Keratinocyte (primary cell): ENCODE data around the gene TP53BP2. TPM values are rescaled to one million over a fixed set of nuclear protein-coding genes. Genes with fewer than 3 reads are reported as not detected.

Source experiments
- DNase-seq: peaks from one replicate; pipeline ENCODE4 v3.0.0-alpha.2; 2011; ENCODE audit warnings: low read depth, missing footprints, low spot score
- FAIRE-seq: peaks from 2 replicates; lab custom pipeline; 2011; peaks lifted over from hg19 to GRCh38; lab: Jason Lieb, UNC
- H2AFZ ChIP-seq: 2 replicates; pipeline ENCODE4 v1.6.0; 2012; ENCODE audit warnings: low read length, control low read depth, inconsistent platforms; ENCODE audit not compliant: control insufficient read depth
- H3K27ac ChIP-seq: 2 replicates; pipeline ENCODE4 v1.5.1; 2011; ENCODE audit warnings: low read length; ENCODE audit not compliant: control insufficient read depth, insufficient read depth
- H3K27me3 ChIP-seq: 3 replicates; pipeline ENCODE4 v1.6.0; 2011; ENCODE audit warnings: low read length; ENCODE audit not compliant: control insufficient read depth, insufficient read depth; ENCODE audit errors: extremely low read depth
- H3K36me3 ChIP-seq, 2 experiments: 2 replicates in 1 of 2; 3 replicates in 1 of 2; pipeline ENCODE4 v1.5.1; 2011; ENCODE audit warnings: low read length in 2 of 2, mild to moderate bottlenecking in 1 of 2; ENCODE audit not compliant: control insufficient read depth in 2 of 2, insufficient read depth in 2 of 2; ENCODE audit errors: extremely low read depth in 1 of 2
- H3K4me1 ChIP-seq: 3 replicates; pipeline ENCODE4 v1.5.1; 2011; ENCODE audit warnings: low read length; ENCODE audit not compliant: control insufficient read depth, insufficient read depth; ENCODE audit errors: extremely low read depth
- H3K4me2 ChIP-seq: 3 replicates; pipeline ENCODE4 v1.6.0; 2011; ENCODE audit warnings: low read depth, low read length; ENCODE audit not compliant: control insufficient read depth, insufficient read depth; ENCODE audit errors: extremely low read depth
- H3K4me3 ChIP-seq, 3 experiments: fragments of 200-600 bp in 1 of 3; sonication (generic) in 1 of 3; 2 replicates in 2 of 3; 3 replicates in 1 of 3; pipeline ENCODE4 v1.5.1; 2011 to 2016; ENCODE audit warnings: low read length in 3 of 3, mild to moderate bottlenecking in 3 of 3, control low read depth in 2 of 3, inconsistent platforms in 1 of 3, low read depth in 1 of 3, mixed read lengths in 1 of 3, mixed run types in 1 of 3, moderate library complexity in 1 of 3; ENCODE audit not compliant: control insufficient read depth in 2 of 3, insufficient read depth in 2 of 3; ENCODE audit errors: extremely low read depth in 1 of 3
- H3K79me2 ChIP-seq: 2 replicates; pipeline ENCODE4 v1.6.0; 2012; ENCODE audit warnings: low read length; ENCODE audit not compliant: control insufficient read depth, insufficient read depth
- H3K9ac ChIP-seq: 3 replicates; pipeline ENCODE4 v1.6.0; 2011; ENCODE audit warnings: low read length; ENCODE audit not compliant: control insufficient read depth, insufficient read depth; ENCODE audit errors: extremely low read depth
- H3K9me1 ChIP-seq: 3 replicates; pipeline ENCODE4 v1.6.0; 2011; ENCODE audit warnings: low read length; ENCODE audit not compliant: control insufficient read depth, insufficient read depth; ENCODE audit errors: extremely low read depth
- H3K9me3 ChIP-seq: 2 replicates; pipeline ENCODE4 v1.5.1; 2012; ENCODE audit warnings: low read depth, low read length; ENCODE audit not compliant: control insufficient read depth
- H4K20me1 ChIP-seq: 3 replicates; pipeline ENCODE4 v1.6.0; 2011; ENCODE audit warnings: low read length; ENCODE audit not compliant: control insufficient read depth, insufficient read depth; ENCODE audit errors: extremely low read depth
- EZH2 ChIP-seq: IDR thresholded peaks from one replicate; pipeline ENCODE4 v1.6.1; 2012; ENCODE audit warnings: inconsistent platforms, mild to moderate bottlenecking, low read length, moderate library complexity
- dilution Hi-C: fragments of 300-500 bp; cut with MboI; formaldehyde crosslinking; loops from one replicate; pipeline ENCODE4 v1.7.0; 2020; ENCODE audit warnings: low sequenced_read_pairs; ENCODE audit not compliant: extremely low pct_ligation_motif_present
- polyA plus RNA-seq, 5 experiments: library from polyadenylated mRNA; depleted of rRNA in 3 of 5; stranded (reverse) in 3 of 5; stranded (forward) in 1 of 5; unstranded in 1 of 5; fragments of >200 nt; gene quantifications; 1 replicate in 1 of 5; 2 replicates in 3 of 5; 3 replicates in 1 of 5; pipeline versions ENCODE4 v1.2.1 to v1.2.3, GENCODE V29; 2011 to 2012; ENCODE audit warnings: missing spikeins in 2 of 5, low read depth in 1 of 5, low replicate concordance in 1 of 5
- TF ChIP-seq, protein P1 (sequence below), 3 experiments: IDR thresholded peaks in 1 of 3; conservative IDR thresholded peaks in 1 of 3; optimal IDR thresholded peaks in 1 of 3; 2 replicates in 2 of 3; 3 replicates in 1 of 3; pipeline versions ENCODE3 to v1.5.1; 2011; ENCODE audit warnings: low read length in 3 of 3, mild to moderate bottlenecking in 3 of 3, moderate library complexity in 2 of 3, control low read depth in 1 of 3, inconsistent platforms in 1 of 3; ENCODE audit not compliant: insufficient read depth in 2 of 3; ENCODE audit errors: extremely low read depth in 1 of 3

The TP53BP2 gene
- polyA plus RNA-seq, 1 donor (not counting 4 experiments of a cell fraction or from before 2014, with no cell fraction given), result 22.5 TPM

DNA sequence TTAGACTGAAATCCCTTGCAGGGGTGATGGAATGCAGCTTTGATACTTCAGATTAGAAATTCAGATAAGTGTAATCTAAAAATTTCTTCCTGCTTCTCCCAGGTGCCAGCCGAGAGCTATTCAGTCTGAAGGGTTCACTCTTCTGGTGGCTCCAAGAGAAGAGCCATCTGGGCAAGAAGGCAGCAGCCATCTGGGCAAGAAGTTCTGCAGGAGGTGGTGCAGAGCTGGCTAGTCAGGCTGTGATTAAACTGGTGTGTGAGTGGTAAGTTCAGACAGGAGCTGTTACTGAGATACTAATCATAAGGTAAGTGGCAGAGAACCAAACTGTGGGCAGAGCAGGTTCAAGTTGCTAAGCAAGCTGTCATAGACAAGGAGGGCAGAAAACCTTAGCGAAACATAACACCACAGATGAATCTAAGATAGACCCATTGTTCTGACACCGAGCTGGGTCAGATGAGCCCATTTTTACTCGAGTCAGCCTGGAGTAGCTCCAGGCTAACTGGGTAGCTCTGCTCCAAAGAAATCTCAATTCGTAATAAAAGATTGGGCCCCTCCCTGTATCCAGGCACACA, 14.4 kb upstream of the TP53BP2 start:
- Histone ChIP-seq H3K79me2 (no peaks in the 10 kb centered on the region), H3K27ac (no peak overlapping the region), H3K9me3 (no peaks in the 10 kb centered on the region), H2AFZ (peak overlapping the region; percentile 41), H3K4me3 (no peak overlapping the region), H4K20me1 (no peaks in the 10 kb centered on the region), H3K9ac (no peak overlapping the region), H3K4me1 (peaks cover 11% of the 10 kb centered on the region), H3K27me3 (no peaks in the 10 kb centered on the region), H3K9me1 (no peaks in the 10 kb centered on the region), H3K36me3 (no peaks in the 10 kb centered on the region), H3K4me2 (peak overlapping the region; percentile 50)
- TF ChIP-seq, protein P1, sequence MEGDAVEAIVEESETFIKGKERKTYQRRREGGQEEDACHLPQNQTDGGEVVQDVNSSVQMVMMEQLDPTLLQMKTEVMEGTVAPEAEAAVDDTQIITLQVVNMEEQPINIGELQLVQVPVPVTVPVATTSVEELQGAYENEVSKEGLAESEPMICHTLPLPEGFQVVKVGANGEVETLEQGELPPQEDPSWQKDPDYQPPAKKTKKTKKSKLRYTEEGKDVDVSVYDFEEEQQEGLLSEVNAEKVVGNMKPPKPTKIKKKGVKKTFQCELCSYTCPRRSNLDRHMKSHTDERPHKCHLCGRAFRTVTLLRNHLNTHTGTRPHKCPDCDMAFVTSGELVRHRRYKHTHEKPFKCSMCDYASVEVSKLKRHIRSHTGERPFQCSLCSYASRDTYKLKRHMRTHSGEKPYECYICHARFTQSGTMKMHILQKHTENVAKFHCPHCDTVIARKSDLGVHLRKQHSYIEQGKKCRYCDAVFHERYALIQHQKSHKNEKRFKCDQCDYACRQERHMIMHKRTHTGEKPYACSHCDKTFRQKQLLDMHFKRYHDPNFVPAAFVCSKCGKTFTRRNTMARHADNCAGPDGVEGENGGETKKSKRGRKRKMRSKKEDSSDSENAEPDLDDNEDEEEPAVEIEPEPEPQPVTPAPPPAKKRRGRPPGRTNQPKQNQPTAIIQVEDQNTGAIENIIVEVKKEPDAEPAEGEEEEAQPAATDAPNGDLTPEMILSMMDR (optimal IDR thresholded peaks at IDR 0.05 in 1 of 3, IDR thresholded peaks at IDR 0.05 in 1 of 3, conservative IDR thresholded peaks at IDR 0.05 in 1 of 3; ENCODE audit: extremely low read depth in 1 of 3, insufficient read depth in 2 of 3, low read length in 3 of 3), result no peak
- TF ChIP-seq EZH2, result no peak
- DNase-seq, result no peak
- FAIRE-seq, result peak; percentile 78
- dilution Hi-C loops, result no loop called here

DNA sequence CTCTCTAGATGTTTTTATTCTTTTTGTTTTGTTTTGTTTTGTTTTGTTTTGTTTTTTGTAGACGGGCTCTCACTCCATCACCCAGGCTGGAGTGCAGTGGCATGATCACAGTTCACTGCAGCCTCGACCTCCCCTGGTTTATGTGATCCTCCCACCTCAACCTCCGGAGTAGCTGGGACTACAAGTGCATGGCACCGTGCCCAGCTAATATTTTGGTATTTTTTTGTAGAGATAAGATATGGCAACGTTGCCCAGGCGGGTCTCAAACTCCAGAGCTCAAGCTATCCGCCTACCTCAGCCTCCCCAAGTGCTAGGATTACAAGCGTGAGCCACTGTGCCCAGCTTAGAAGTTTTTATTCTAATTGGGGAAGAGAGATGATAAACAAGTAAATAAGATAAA, 13.3 kb upstream of the TP53BP2 start:
- Histone ChIP-seq H3K9me3 (no peaks in the 10 kb centered on the region), H3K79me2 (no peaks in the 10 kb centered on the region), H3K9me1 (no peaks in the 10 kb centered on the region), H3K27ac (no peak overlapping the region), H4K20me1 (no peaks in the 10 kb centered on the region), H3K4me2 (no peak overlapping the region), H3K27me3 (no peaks in the 10 kb centered on the region), H3K4me3 (no peak overlapping the region), H3K9ac (no peak overlapping the region), H2AFZ (no peak overlapping the region), H3K4me1 (peaks cover 11% of the 10 kb centered on the region), H3K36me3 (no peaks in the 10 kb centered on the region)
- FAIRE-seq, result no peak
- dilution Hi-C loops, result no loop called here
- DNase-seq, result no peak
- no peak for TF ChIP-seq EZH2
- TF ChIP-seq, protein P1 (optimal IDR thresholded peaks at IDR 0.05 in 1 of 3, IDR thresholded peaks at IDR 0.05 in 1 of 3, conservative IDR thresholded peaks at IDR 0.05 in 1 of 3; ENCODE audit: extremely low read depth in 1 of 3, insufficient read depth in 2 of 3, low read length in 3 of 3), result no peak
